ENCODE results near the gene GIPC2. TPM values are rescaled to one million over a fixed set of nuclear protein-coding genes. Genes with fewer than 3 reads are reported as not detected.
"Not testable (repeated sequence)": the region's sequence is repeated elsewhere in the genome, so short reads cannot be mapped to it uniquely, and the experiment has no call there.

The GIPC2 gene
- polyA plus RNA-seq, 1 donor, result 77.1 TPM

GRCh38 chr1:78104322-78104721, 58.6 kb downstream of the GIPC2 start:
- Histone ChIP-seq H3K9me3 (ENCODE audit: control insufficient read depth, low read depth, low read length) (no peaks in the 10 kb centered on the region), H3K27me3 (ENCODE audit: control insufficient read depth, insufficient read depth, low read length) (no peaks in the 10 kb centered on the region), H3K36me3 (ENCODE audit: control insufficient read depth, insufficient read depth, low read length) (peaks cover 3% of the 10 kb centered on the region), H3K27ac (ENCODE audit: low read length) (no peak overlapping the region), H3K4me3 (ENCODE audit: low read length) (no peak overlapping the region), H3K4me1 (ENCODE audit: control insufficient read depth, insufficient read depth, low read length) (no peaks in the 10 kb centered on the region)
- no peak for DNase-seq

GRCh38 chr1:78109659-78110058, 63.9 kb downstream of the GIPC2 start:
- DNase-seq; H3K4me3 ChIP-seq (ENCODE audit: low read length); H3K27ac ChIP-seq (ENCODE audit: low read length); H3K9me3 ChIP-seq (ENCODE audit: control insufficient read depth, low read depth, low read length); H3K36me3 ChIP-seq (ENCODE audit: control insufficient read depth, insufficient read depth, low read length); H3K27me3 ChIP-seq (ENCODE audit: control insufficient read depth, insufficient read depth, low read length); H3K4me1 ChIP-seq (ENCODE audit: control insufficient read depth, insufficient read depth, low read length): not testable (repeated sequence)
- WGBS (ENCODE audit: insufficient coverage, low lambda C conversion rate), result 100% methylated on average over 1 of the region's 4 CpGs

- Histone ChIP-seq H3K9me3 (ENCODE audit: control insufficient read depth, low read depth, low read length) (no peaks in the 10 kb centered on the region), H3K36me3 (ENCODE audit: control insufficient read depth, insufficient read depth, low read length) (peaks cover 6% of the 10 kb centered on the region), H3K4me1 (ENCODE audit: control insufficient read depth, insufficient read depth, low read length) (peaks cover 3% of the 10 kb centered on the region), H3K27me3 (ENCODE audit: control insufficient read depth, insufficient read depth, low read length) (no peaks in the 10 kb centered on the region), H3K27ac (ENCODE audit: low read length) (no peak overlapping the region), H3K4me3 (ENCODE audit: low read length) (no peak overlapping the region)
- no peak for DNase-seq
- no CpG with 5 or more reads among the region's 6 CpGs for WGBS (ENCODE audit: insufficient coverage, low lambda C conversion rate)
Measured at GRCh38 chr1:78113156-78113916, 67.6 kb downstream of the GIPC2 start.

GRCh38 chr1:78114034-78114956, 68.5 kb downstream of the GIPC2 start:
- H3K9me3 ChIP-seq (ENCODE audit: control insufficient read depth, low read depth, low read length), result no peaks in the 10 kb centered on the region
- no peak overlapping the region for H3K27ac ChIP-seq (ENCODE audit: low read length)
- DNase-seq, result peak; percentile 54 to 65
- no peaks in the 10 kb centered on the region for H3K27me3 ChIP-seq (ENCODE audit: control insufficient read depth, insufficient read depth, low read length)
- peaks cover 6% of the 10 kb centered on the region for H3K36me3 ChIP-seq (ENCODE audit: control insufficient read depth, insufficient read depth, low read length)
- no CpG with 5 or more reads among the region's 9 CpGs for WGBS (ENCODE audit: insufficient coverage, low lambda C conversion rate)
- no peak overlapping the region for H3K4me3 ChIP-seq (ENCODE audit: low read length)
- H3K4me1 ChIP-seq (ENCODE audit: control insufficient read depth, insufficient read depth, low read length), result peaks cover 5% of the 10 kb centered on the region

GRCh38 chr1:78120485-78120884, 74.7 kb downstream of the GIPC2 start:
- peaks cover 31% of the 10 kb centered on the region for H3K36me3 ChIP-seq (ENCODE audit: control insufficient read depth, insufficient read depth, low read length)
- H3K4me3 ChIP-seq (ENCODE audit: low read length); H3K9me3 ChIP-seq (ENCODE audit: control insufficient read depth, low read depth, low read length); H3K27ac ChIP-seq (ENCODE audit: low read length); H3K4me1 ChIP-seq (ENCODE audit: control insufficient read depth, insufficient read depth, low read length); H3K27me3 ChIP-seq (ENCODE audit: control insufficient read depth, insufficient read depth, low read length); DNase-seq: not testable (repeated sequence)
- WGBS (ENCODE audit: insufficient coverage, low lambda C conversion rate), result 83% methylated on average over 1 of the region's 6 CpGs

GRCh38 chr1:78121710-78122109, 75.9 kb downstream of the GIPC2 start:
- WGBS (ENCODE audit: insufficient coverage, low lambda C conversion rate), result 70% methylated on average over 2 of the region's 2 CpGs
- no peak for DNase-seq
- Histone ChIP-seq H3K27ac (ENCODE audit: low read length) (no peak overlapping the region), H3K4me1 (ENCODE audit: control insufficient read depth, insufficient read depth, low read length) (peaks cover 5% of the 10 kb centered on the region), H3K9me3 (ENCODE audit: control insufficient read depth, low read depth, low read length) (no peaks in the 10 kb centered on the region), H3K4me3 (ENCODE audit: low read length) (no peak overlapping the region), H3K36me3 (ENCODE audit: control insufficient read depth, insufficient read depth, low read length) (peaks cover 36% of the 10 kb centered on the region), H3K27me3 (ENCODE audit: control insufficient read depth, insufficient read depth, low read length) (no peaks in the 10 kb centered on the region)

- no peak overlapping the region for H3K27ac ChIP-seq (ENCODE audit: low read length)
- H3K36me3 ChIP-seq (ENCODE audit: control insufficient read depth, insufficient read depth, low read length), result peaks cover 38% of the 10 kb centered on the region
- H3K9me3 ChIP-seq (ENCODE audit: control insufficient read depth, low read depth, low read length), result no peaks in the 10 kb centered on the region
- DNase-seq, result no peak
- H3K4me1 ChIP-seq (ENCODE audit: control insufficient read depth, insufficient read depth, low read length), result peaks cover 5% of the 10 kb centered on the region
- 100% methylated on average over 1 of the region's 5 CpGs for WGBS (ENCODE audit: insufficient coverage, low lambda C conversion rate)
- H3K4me3 ChIP-seq (ENCODE audit: low read length), result no peak overlapping the region
- no peaks in the 10 kb centered on the region for H3K27me3 ChIP-seq (ENCODE audit: control insufficient read depth, insufficient read depth, low read length)
Measured at GRCh38 chr1:78122389-78122788, 76.6 kb downstream of the GIPC2 start.

GRCh38 chr1:78126506-78126905, 80.7 kb downstream of the GIPC2 start:
- DNase-seq, result no peak
- Histone ChIP-seq H3K27me3 (ENCODE audit: control insufficient read depth, insufficient read depth, low read length) (no peaks in the 10 kb centered on the region), H3K9me3 (ENCODE audit: control insufficient read depth, low read depth, low read length) (no peaks in the 10 kb centered on the region), H3K4me1 (ENCODE audit: control insufficient read depth, insufficient read depth, low read length) (no peaks in the 10 kb centered on the region), H3K27ac (ENCODE audit: low read length) (no peak overlapping the region), H3K4me3 (ENCODE audit: low read length) (no peak overlapping the region), H3K36me3 (ENCODE audit: control insufficient read depth, insufficient read depth, low read length) (peaks cover 26% of the 10 kb centered on the region)
- 100% methylated on average over 1 of the region's 3 CpGs for WGBS (ENCODE audit: insufficient coverage, low lambda C conversion rate)

GRCh38 chr1:78132174-78132947, 86.6 kb downstream of the GIPC2 start:
- Histone ChIP-seq H3K4me3 (ENCODE audit: low read length) (no peak overlapping the region), H3K4me1 (ENCODE audit: control insufficient read depth, insufficient read depth, low read length) (no peaks in the 10 kb centered on the region), H3K27ac (ENCODE audit: low read length) (no peak overlapping the region), H3K9me3 (ENCODE audit: control insufficient read depth, low read depth, low read length) (no peaks in the 10 kb centered on the region), H3K27me3 (ENCODE audit: control insufficient read depth, insufficient read depth, low read length) (no peaks in the 10 kb centered on the region), H3K36me3 (ENCODE audit: control insufficient read depth, insufficient read depth, low read length) (peaks cover 9% of the 10 kb centered on the region)
- no peak for DNase-seq
- no CpG with 5 or more reads among the region's 3 CpGs for WGBS (ENCODE audit: insufficient coverage, low lambda C conversion rate)

GRCh38 chr1:78132948-78133322, 87.2 kb downstream of the GIPC2 start:
- no peak for DNase-seq
- Histone ChIP-seq H3K27me3 (ENCODE audit: control insufficient read depth, insufficient read depth, low read length) (no peaks in the 10 kb centered on the region), H3K4me3 (ENCODE audit: low read length) (no peak overlapping the region), H3K4me1 (ENCODE audit: control insufficient read depth, insufficient read depth, low read length) (no peaks in the 10 kb centered on the region), H3K36me3 (ENCODE audit: control insufficient read depth, insufficient read depth, low read length) (peaks cover 4% of the 10 kb centered on the region), H3K27ac (ENCODE audit: low read length) (no peak overlapping the region), H3K9me3 (ENCODE audit: control insufficient read depth, low read depth, low read length) (no peaks in the 10 kb centered on the region)
- WGBS (ENCODE audit: insufficient coverage, low lambda C conversion rate), result no CpG with 5 or more reads among the region's 1 CpG

All from large intestine (tissue), 3 donors.